ENCODE measurements around the gene DIPK1B.

The DIPK1B gene

GRCh38 chr9:136718345-136719194, 6.2 kb downstream of the DIPK1B start:
- ChIA-PET CTCF (interaction anchor here (0.6 to 0.7 kb wide), 3 partner anchors 11 to 322 kb away, joined by 3 to 4 read pairs (median 3); no protein-coding TSS in a partner anchor), POLR2A (interaction anchor here (0.6 to 2.5 kb wide), 5 partner anchors 9 to 411 kb away, joined by 3 to 28 read pairs (median 4); no protein-coding TSS in a partner anchor)
- Histone ChIP-seq H3K9me3 (ENCODE audit: control insufficient read depth, insufficient read depth, low read depth, low read length) (no peaks in the 10 kb centered on the region), H3K27ac (ENCODE audit: extremely low read depth, low read depth, low read length) (no peak overlapping the region), H3K4me3 (ENCODE audit: low read depth, low read length) (no peak overlapping the region), H3K4me1 (ENCODE audit: control insufficient read depth, insufficient read depth, low read length) (no peaks in the 10 kb centered on the region), H3K36me3 (ENCODE audit: control insufficient read depth in 2 of 2, insufficient read depth in 1 of 2, low read length in 2 of 2) (peaks cover 0 to 62% of the 10 kb centered on the region in 2 experiments; a peak in 2 of 3 replicates)
- TF ChIP-seq ZBTB17 (tag by site-specific recombination; IDR thresholded peaks at IDR 0.05) (no peak), REPIN1 (tag by site-specific recombination; IDR thresholded peaks at IDR 0.05; ENCODE audit: low read depth) (no peak), ZNF580 (tag by site-specific recombination; IDR thresholded peaks at IDR 0.05) (no peak), GFI1B (tag by site-specific recombination; IDR thresholded peaks at IDR 0.05) (no peak), ZNF585B (tag by site-specific recombination; IDR thresholded peaks at IDR 0.05) (no peak), ZNF223 (tag by site-specific recombination; IDR thresholded peaks at IDR 0.05) (no peak), ZNF701 (tag by site-specific recombination; IDR thresholded peaks at IDR 0.05) (no peak), ZNF10 (tag by site-specific recombination; IDR thresholded peaks at IDR 0.05) (no peak), ZNF645 (tag by site-specific recombination; IDR thresholded peaks at IDR 0.05) (no peak), KLF17 (tag by site-specific recombination; IDR thresholded peaks at IDR 0.05) (no peak), ZXDB (tag by site-specific recombination; IDR thresholded peaks at IDR 0.05) (no peak), GLIS1 (tag by site-specific recombination; IDR thresholded peaks at IDR 0.05) (no peak), ZEB2 (tag by site-specific recombination; IDR thresholded peaks at IDR 0.05) (no peak), ZNF677 (tag by site-specific recombination; IDR thresholded peaks at IDR 0.05) (no peak), BCL11A (tag by site-specific recombination; IDR thresholded peaks at IDR 0.05; ENCODE audit: low read depth) (peak; percentile 43; the same call in 1 of the 2 replicates), PATZ1 (tag by site-specific recombination; IDR thresholded peaks at IDR 0.05) (no peak), ZNF2 (tag by site-specific recombination; IDR thresholded peaks at IDR 0.05) (no peak), ZNF624 (tag by site-specific recombination; IDR thresholded peaks at IDR 0.05) (no peak), GLIS2 (tag by site-specific recombination; IDR thresholded peaks at IDR 0.05) (peak; percentile 58; the same call in 1 of the 2 replicates), ZNF391 (tag by site-specific recombination; IDR thresholded peaks at IDR 0.05; ENCODE audit: borderline replicate concordance, low read depth) (no peak), ZBTB26 (tag by site-specific recombination; optimal IDR thresholded peaks at IDR 0.05) (no peak), ZSCAN23 (tag by site-specific recombination; IDR thresholded peaks at IDR 0.05) (no peak), ATF2 (tag by site-specific recombination; IDR thresholded peaks at IDR 0.05; ENCODE audit: low read depth) (no peak), BCL11B (tag by site-specific recombination; IDR thresholded peaks at IDR 0.05; ENCODE audit: low read depth) (peak; percentile 77), KLF8 (tag by site-specific recombination; IDR thresholded peaks at IDR 0.05) (no peak), ZNF23 (tag by site-specific recombination; IDR thresholded peaks at IDR 0.05; ENCODE audit: borderline replicate concordance) (no peak)

Data from HEK293 (cell line).